Uterus (tissue), 2 donors: Measurements from ENCODE around the gene CHRND.

ENCODE experiments used
- POLR2A ChIP-seq, 2 donors: fragments of 450-650 bp; IDR thresholded peaks; one replicate each; pipeline ENCODE4 v1.6.1; 2016; ENCODE audit warnings: antibody characterized with exemption in 2 of 2, mild to moderate bottlenecking in 1 of 2, moderate library complexity in 1 of 2
- TF ChIP-seq, protein P1 (sequence below), 4 experiments: fragments of 200-600 bp in 2 of 4; fragments of 450-650 bp in 2 of 4; sonication (generic) in 2 of 4; IDR thresholded peaks; one replicate each; pipeline ENCODE4 v1.5.1; 2016 to 2019; ENCODE audit warnings: antibody characterized with exemption in 4 of 4, mild to moderate bottlenecking in 2 of 4, moderate library complexity in 1 of 4

GRCh38 chr2:232502911-232503808, 22.8 kb upstream of the CHRND start:
- TF ChIP-seq, protein P1, sequence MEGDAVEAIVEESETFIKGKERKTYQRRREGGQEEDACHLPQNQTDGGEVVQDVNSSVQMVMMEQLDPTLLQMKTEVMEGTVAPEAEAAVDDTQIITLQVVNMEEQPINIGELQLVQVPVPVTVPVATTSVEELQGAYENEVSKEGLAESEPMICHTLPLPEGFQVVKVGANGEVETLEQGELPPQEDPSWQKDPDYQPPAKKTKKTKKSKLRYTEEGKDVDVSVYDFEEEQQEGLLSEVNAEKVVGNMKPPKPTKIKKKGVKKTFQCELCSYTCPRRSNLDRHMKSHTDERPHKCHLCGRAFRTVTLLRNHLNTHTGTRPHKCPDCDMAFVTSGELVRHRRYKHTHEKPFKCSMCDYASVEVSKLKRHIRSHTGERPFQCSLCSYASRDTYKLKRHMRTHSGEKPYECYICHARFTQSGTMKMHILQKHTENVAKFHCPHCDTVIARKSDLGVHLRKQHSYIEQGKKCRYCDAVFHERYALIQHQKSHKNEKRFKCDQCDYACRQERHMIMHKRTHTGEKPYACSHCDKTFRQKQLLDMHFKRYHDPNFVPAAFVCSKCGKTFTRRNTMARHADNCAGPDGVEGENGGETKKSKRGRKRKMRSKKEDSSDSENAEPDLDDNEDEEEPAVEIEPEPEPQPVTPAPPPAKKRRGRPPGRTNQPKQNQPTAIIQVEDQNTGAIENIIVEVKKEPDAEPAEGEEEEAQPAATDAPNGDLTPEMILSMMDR (IDR thresholded peaks at IDR 0.05) = no peak
- TF ChIP-seq POLR2A (IDR thresholded peaks at IDR 0.05) = no peak
